ENCODE measurements around the gene ARRDC5. TPM values are rescaled to one million over a fixed set of nuclear protein-coding genes. Genes with fewer than 3 reads are reported as not detected.
"Not testable (repeated sequence)": the region's sequence is repeated elsewhere in the genome, so short reads cannot be mapped to it uniquely, and the experiment has no call there.

ARRDC5 gene
- polyA plus RNA-seq, 4 donors: 0.10 to 0.12 TPM; not detected in 2

GRCh38 chr19:4908360-4908759 lies 5.7 kb upstream of the ARRDC5 start:
- Histone ChIP-seq H3K27me3 (ENCODE audit: control insufficient read depth in 3 of 3, insufficient read depth in 3 of 3, low read length in 3 of 3) (no peaks in the 10 kb centered on the region), H3K9me3 (ENCODE audit: control insufficient read depth in 2 of 2, insufficient read depth in 1 of 2, low read depth in 1 of 2, low read length in 1 of 2) (no peaks in the 10 kb centered on the region), H3K27ac (ENCODE audit: low read depth in 1 of 3, low read length in 2 of 3) (peak overlapping the region in 1 of 3 donors; percentile 34), H3K4me3 (ENCODE audit: low read depth in 1 of 3, low read length in 3 of 3) (no peak overlapping the region), H3K36me3 (ENCODE audit: control insufficient read depth in 3 of 3, insufficient read depth in 2 of 3, low read depth in 1 of 3, low read length in 3 of 3) (peaks cover 0 to 7% (median 0%) of the 10 kb centered on the region in 3 donors), H3K4me1 (ENCODE audit: control insufficient read depth in 3 of 3, insufficient read depth in 2 of 3, low read depth in 1 of 3, low read length in 2 of 3) (peaks cover 0 to 24% (median 2%) of the 10 kb centered on the region in 3 donors)
- 71 to 85% (median 82%) methylated on average over 5 of the region's 5 CpGs for WGBS, 3 donors
- DNase-seq (peak in 1 of 2 donors; percentile 60), FAIRE-seq (no peak)

DNA sequence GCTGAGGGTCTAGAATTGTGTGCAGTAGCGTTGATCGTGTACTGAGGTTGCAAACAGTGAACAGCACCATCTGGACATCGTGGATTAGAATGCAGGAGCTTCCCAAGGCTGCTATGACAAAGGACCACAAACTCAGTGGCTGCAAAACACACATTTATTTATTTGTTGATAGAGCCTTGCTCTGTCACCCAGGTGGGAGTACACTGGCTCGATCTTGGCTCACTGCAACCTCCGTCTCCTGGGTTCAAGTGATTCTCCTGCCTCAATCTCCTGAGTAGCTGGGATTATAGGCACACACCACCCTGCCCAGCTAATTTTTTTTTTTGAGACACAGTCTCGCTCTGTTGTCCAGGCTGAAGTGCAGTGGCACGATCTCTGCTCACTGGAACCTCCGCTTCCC lies 4.3 kb upstream of the ARRDC5 start:
- peaks cover 0 to 24% (median 2%) of the 10 kb centered on the region in 3 donors for H3K4me1 ChIP-seq (ENCODE audit: control insufficient read depth in 3 of 3, insufficient read depth in 2 of 3, low read depth in 1 of 3, low read length in 2 of 3)
- H3K27me3 ChIP-seq (ENCODE audit: control insufficient read depth in 3 of 3, insufficient read depth in 3 of 3, low read length in 3 of 3): no peaks in the 10 kb centered on the region
- H3K36me3 ChIP-seq (ENCODE audit: control insufficient read depth in 3 of 3, insufficient read depth in 2 of 3, low read depth in 1 of 3, low read length in 3 of 3): peaks cover 0 to 7% (median 0%) of the 10 kb centered on the region in 3 donors
- DNase-seq (no peak), FAIRE-seq (no peak)
- H3K27ac ChIP-seq (ENCODE audit: low read depth in 1 of 3, low read length in 2 of 3): no peak overlapping the region
- 84 to 95% (median 90%) methylated on average over 8 of the region's 8 CpGs for WGBS, 3 donors
- H3K4me3 ChIP-seq (ENCODE audit: low read depth in 1 of 3, low read length in 3 of 3): no peak overlapping the region
- no peaks in the 10 kb centered on the region for H3K9me3 ChIP-seq (ENCODE audit: control insufficient read depth in 2 of 2, insufficient read depth in 1 of 2, low read depth in 1 of 2, low read length in 1 of 2)

DNA sequence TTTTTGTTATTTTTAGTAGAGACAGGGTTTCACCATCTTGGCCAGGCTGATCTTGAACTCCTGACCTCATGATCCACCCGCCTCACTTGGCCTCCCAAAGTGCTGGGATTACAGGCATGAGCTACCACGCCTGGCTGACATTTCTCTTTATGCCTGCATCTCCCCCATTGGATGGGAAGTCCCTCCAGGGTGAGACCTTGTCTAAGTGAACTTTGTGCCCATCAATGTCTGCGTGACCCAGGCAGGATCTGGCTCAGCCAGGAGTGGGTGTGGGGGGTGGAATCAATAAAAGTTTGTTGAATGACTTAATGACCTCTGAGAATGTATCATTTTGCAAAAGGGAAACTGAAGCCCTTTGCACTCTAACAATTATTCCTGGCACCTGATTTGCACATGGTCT lies 1.8 kb upstream of the ARRDC5 start:
- H3K4me1 ChIP-seq (ENCODE audit: control insufficient read depth in 3 of 3, insufficient read depth in 2 of 3, low read depth in 1 of 3, low read length in 2 of 3): peaks cover 0 to 12% (median 0%) of the 10 kb centered on the region in 3 donors
- H3K27me3 ChIP-seq (ENCODE audit: control insufficient read depth in 3 of 3, insufficient read depth in 3 of 3, low read length in 3 of 3): no peaks in the 10 kb centered on the region
- WGBS, 3 donors: 20 to 65% (median 46%) methylated on average over 3 of the region's 3 CpGs
- H3K36me3 ChIP-seq (ENCODE audit: control insufficient read depth in 3 of 3, insufficient read depth in 2 of 3, low read depth in 1 of 3, low read length in 3 of 3): no peaks in the 10 kb centered on the region
- no peak overlapping the region for H3K4me3 ChIP-seq (ENCODE audit: low read depth in 1 of 3, low read length in 3 of 3)
- FAIRE-seq: no peak
- peak in 1 of 2 donors; percentile 24 for DNase-seq
- H3K9me3 ChIP-seq (ENCODE audit: control insufficient read depth in 2 of 2, insufficient read depth in 1 of 2, low read depth in 1 of 2, low read length in 1 of 2): no peaks in the 10 kb centered on the region
- H3K27ac ChIP-seq (ENCODE audit: low read depth in 1 of 3, low read length in 2 of 3): no peak overlapping the region

- H3K4me1 ChIP-seq (ENCODE audit: control insufficient read depth in 3 of 3, insufficient read depth in 2 of 3, low read depth in 1 of 3, low read length in 2 of 3); H3K4me3 ChIP-seq (ENCODE audit: low read depth in 1 of 3, low read length in 3 of 3); H3K9me3 ChIP-seq (ENCODE audit: control insufficient read depth in 2 of 2, insufficient read depth in 1 of 2, low read depth in 1 of 2, low read length in 1 of 2); H3K27ac ChIP-seq (ENCODE audit: low read depth in 1 of 3, low read length in 2 of 3); H3K36me3 ChIP-seq (ENCODE audit: control insufficient read depth in 3 of 3, insufficient read depth in 2 of 3, low read depth in 1 of 3, low read length in 3 of 3); DNase-seq; FAIRE-seq; H3K27me3 ChIP-seq (ENCODE audit: control insufficient read depth in 3 of 3, insufficient read depth in 3 of 3, low read length in 3 of 3): not testable (repeated sequence)
- WGBS, 3 donors: 81 to 87% (median 87%) methylated on average over 13 of the region's 13 CpGs
Observed at GRCh38 chr19:4900879-4901278, 1.8 kb downstream of the ARRDC5 start.

DNA sequence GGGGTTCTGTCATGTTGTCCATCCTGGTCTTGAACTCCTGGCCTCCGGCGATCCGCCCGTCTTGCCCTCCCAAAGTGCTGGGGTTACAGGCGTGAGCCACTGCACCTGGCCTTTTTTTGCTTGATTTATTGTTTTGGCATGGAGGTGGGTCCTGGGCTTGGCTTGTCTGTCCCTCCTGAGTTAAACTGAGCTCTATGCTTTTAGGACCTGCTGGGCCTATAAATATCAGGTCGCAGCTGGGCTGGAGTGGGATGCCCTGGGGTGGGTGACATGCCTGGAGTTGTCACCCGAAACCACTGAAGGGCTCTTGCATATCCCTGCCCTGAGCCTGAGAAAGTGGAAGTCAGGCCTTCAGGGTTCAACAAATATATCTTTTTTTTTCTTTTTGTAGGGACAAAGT lies 5.5 kb downstream of the ARRDC5 start:
- Histone ChIP-seq H3K27me3 (ENCODE audit: control insufficient read depth in 3 of 3, insufficient read depth in 3 of 3, low read length in 3 of 3) (no peaks in the 10 kb centered on the region), H3K4me3 (ENCODE audit: low read depth in 1 of 3, low read length in 3 of 3) (no peak overlapping the region), H3K4me1 (ENCODE audit: control insufficient read depth in 3 of 3, insufficient read depth in 2 of 3, low read depth in 1 of 3, low read length in 2 of 3) (no peaks in the 10 kb centered on the region), H3K27ac (ENCODE audit: low read depth in 1 of 3, low read length in 2 of 3) (no peak overlapping the region), H3K36me3 (ENCODE audit: control insufficient read depth in 3 of 3, insufficient read depth in 2 of 3, low read depth in 1 of 3, low read length in 3 of 3) (no peaks in the 10 kb centered on the region), H3K9me3 (ENCODE audit: control insufficient read depth in 2 of 2, insufficient read depth in 1 of 2, low read depth in 1 of 2, low read length in 1 of 2) (no peaks in the 10 kb centered on the region)
- FAIRE-seq (no peak), DNase-seq (no peak)
- 88 to 91% (median 89%) methylated on average over 7 of the region's 7 CpGs for WGBS, 3 donors

- Histone ChIP-seq H3K36me3 (ENCODE audit: control insufficient read depth in 3 of 3, insufficient read depth in 2 of 3, low read depth in 1 of 3, low read length in 3 of 3) (no peaks in the 10 kb centered on the region), H3K4me3 (ENCODE audit: low read depth in 1 of 3, low read length in 3 of 3) (no peak overlapping the region), H3K27me3 (ENCODE audit: control insufficient read depth in 3 of 3, insufficient read depth in 3 of 3, low read length in 3 of 3) (no peaks in the 10 kb centered on the region), H3K27ac (ENCODE audit: low read depth in 1 of 3, low read length in 2 of 3) (no peak overlapping the region), H3K4me1 (ENCODE audit: control insufficient read depth in 3 of 3, insufficient read depth in 2 of 3, low read depth in 1 of 3, low read length in 2 of 3) (no peaks in the 10 kb centered on the region), H3K9me3 (ENCODE audit: control insufficient read depth in 2 of 2, insufficient read depth in 1 of 2, low read depth in 1 of 2, low read length in 1 of 2) (no peaks in the 10 kb centered on the region)
- no peak for FAIRE-seq
- 60 to 64% (median 62%) methylated on average over 3 of the region's 3 CpGs for WGBS, 3 donors
- no peak for DNase-seq
Observed at GRCh38 chr19:4896372-4896771, 6.3 kb downstream of the ARRDC5 start.

- H3K9me3 ChIP-seq (ENCODE audit: control insufficient read depth in 2 of 2, insufficient read depth in 1 of 2, low read depth in 1 of 2, low read length in 1 of 2); H3K4me3 ChIP-seq (ENCODE audit: low read depth in 1 of 3, low read length in 3 of 3); H3K27ac ChIP-seq (ENCODE audit: low read depth in 1 of 3, low read length in 2 of 3); DNase-seq; H3K27me3 ChIP-seq (ENCODE audit: control insufficient read depth in 3 of 3, insufficient read depth in 3 of 3, low read length in 3 of 3); H3K36me3 ChIP-seq (ENCODE audit: control insufficient read depth in 3 of 3, insufficient read depth in 2 of 3, low read depth in 1 of 3, low read length in 3 of 3); FAIRE-seq; H3K4me1 ChIP-seq (ENCODE audit: control insufficient read depth in 3 of 3, insufficient read depth in 2 of 3, low read depth in 1 of 3, low read length in 2 of 3): not testable (repeated sequence)
- WGBS, 3 donors: 91 to 93% (median 93%) methylated on average over 11 of the region's 11 CpGs
Observed at GRCh38 chr19:4892962-4893361, 9.7 kb downstream of the ARRDC5 start.

DNA sequence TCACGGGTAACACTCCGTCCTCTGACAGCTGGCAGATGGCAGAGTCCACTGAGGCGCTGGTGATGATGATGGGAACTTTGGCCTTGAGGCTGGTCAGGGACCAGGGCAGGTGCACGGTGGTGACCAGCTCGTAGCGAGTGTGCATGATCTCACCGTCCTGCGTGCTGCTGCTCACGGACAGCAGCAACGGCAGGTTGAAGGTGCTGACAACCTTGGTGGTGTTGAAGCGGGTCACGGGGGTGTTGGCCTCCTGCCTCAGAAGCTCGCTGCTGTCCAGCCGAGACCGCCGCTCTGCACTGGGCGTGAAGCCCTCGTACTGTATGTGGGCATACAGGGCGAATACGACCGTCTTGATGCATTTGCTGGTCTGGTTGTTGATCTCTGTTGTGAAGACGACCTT lies 11.6 kb downstream of the ARRDC5 start:
- WGBS, 3 donors: 55 to 85% (median 65%) methylated on average over 22 of the region's 22 CpGs
- Histone ChIP-seq H3K36me3 (ENCODE audit: control insufficient read depth in 3 of 3, insufficient read depth in 2 of 3, low read depth in 1 of 3, low read length in 3 of 3) (no peaks in the 10 kb centered on the region), H3K9me3 (ENCODE audit: control insufficient read depth in 2 of 2, insufficient read depth in 1 of 2, low read depth in 1 of 2, low read length in 1 of 2) (no peaks in the 10 kb centered on the region), H3K27me3 (ENCODE audit: control insufficient read depth in 3 of 3, insufficient read depth in 3 of 3, low read length in 3 of 3) (no peaks in the 10 kb centered on the region), H3K4me3 (ENCODE audit: low read depth in 1 of 3, low read length in 3 of 3) (no peak overlapping the region), H3K27ac (ENCODE audit: low read depth in 1 of 3, low read length in 2 of 3) (no peak overlapping the region), H3K4me1 (ENCODE audit: control insufficient read depth in 3 of 3, insufficient read depth in 2 of 3, low read depth in 1 of 3, low read length in 2 of 3) (no peaks in the 10 kb centered on the region)
- FAIRE-seq (no peak), DNase-seq (peak in 1 of 2 donors; percentile 11)

GRCh38 chr19:4889034-4889815 lies 13.5 kb downstream of the ARRDC5 start:
- Histone ChIP-seq H3K27ac (ENCODE audit: low read depth in 1 of 3, low read length in 2 of 3) (no peak overlapping the region), H3K27me3 (ENCODE audit: control insufficient read depth in 3 of 3, insufficient read depth in 3 of 3, low read length in 3 of 3) (no peaks in the 10 kb centered on the region), H3K36me3 (ENCODE audit: control insufficient read depth in 3 of 3, insufficient read depth in 2 of 3, low read depth in 1 of 3, low read length in 3 of 3) (no peaks in the 10 kb centered on the region), H3K4me1 (ENCODE audit: control insufficient read depth in 3 of 3, insufficient read depth in 2 of 3, low read depth in 1 of 3, low read length in 2 of 3) (no peaks in the 10 kb centered on the region), H3K4me3 (ENCODE audit: low read depth in 1 of 3, low read length in 3 of 3) (no peak overlapping the region), H3K9me3 (ENCODE audit: control insufficient read depth in 2 of 2, insufficient read depth in 1 of 2, low read depth in 1 of 2, low read length in 1 of 2) (no peaks in the 10 kb centered on the region)
- WGBS, 3 donors: 86 to 94% (median 91%) methylated on average over 14 of the region's 14 CpGs
- FAIRE-seq: no peak
- DNase-seq: no peak

Data from small intestine (tissue), 7 donors.